Coronary artery (tissue), 2 donors: ENCODE results near the gene TRIM54.
"Not testable (repeated sequence)": the region's sequence is repeated elsewhere in the genome, so short reads cannot be mapped to it uniquely, and the experiment has no call there.

ENCODE experiments used
- DNase-seq: peaks from one replicate; pipeline ENCODE4 v3.0.0-alpha.2; 2017; ENCODE audit warnings: low spot score
- H3K27ac ChIP-seq, 2 donors: fragments of 200-600 bp; sonication (generic); one replicate each; pipeline ENCODE4 v1.5.1; 2016 to 2019
- H3K4me3 ChIP-seq: fragments of 200-600 bp; sonication (generic); 2 replicates; pipeline ENCODE4 v1.5.1; 2016; ENCODE audit warnings: mild to moderate bottlenecking, moderate library complexity
- CTCF ChIP-seq: fragments of 200-600 bp; sonication (generic); IDR thresholded peaks from one replicate; pipeline ENCODE4 v1.5.1; 2019; ENCODE audit warnings: antibody characterized with exemption

Gene TRIM54

GRCh38 chr2:27315122-27315521 is 32.9 kb downstream of the TRIM54 start:
- DNase-seq, result no peak
- Histone ChIP-seq H3K4me3 (no peak overlapping the region), H3K27ac (no peak overlapping the region)
- TF ChIP-seq CTCF, result no peak

- no peak for DNase-seq
- TF ChIP-seq CTCF, result no peak
- no peak overlapping the region for H3K4me3 ChIP-seq
- no peak overlapping the region for H3K27ac ChIP-seq
Measured at GRCh38 chr2:27316655-27317412, 34.6 kb downstream of the TRIM54 start.

GRCh38 chr2:27319839-27320238 is 37.6 kb downstream of the TRIM54 start:
- H3K27ac ChIP-seq, H3K4me3 ChIP-seq, DNase-seq: not testable (repeated sequence)

- no peak for DNase-seq
- no peak for TF ChIP-seq CTCF
- Histone ChIP-seq H3K27ac (no peak overlapping the region), H3K4me3 (no peak overlapping the region)
Measured at GRCh38 chr2:27320958-27321543, 38.8 kb downstream of the TRIM54 start.

DNA sequence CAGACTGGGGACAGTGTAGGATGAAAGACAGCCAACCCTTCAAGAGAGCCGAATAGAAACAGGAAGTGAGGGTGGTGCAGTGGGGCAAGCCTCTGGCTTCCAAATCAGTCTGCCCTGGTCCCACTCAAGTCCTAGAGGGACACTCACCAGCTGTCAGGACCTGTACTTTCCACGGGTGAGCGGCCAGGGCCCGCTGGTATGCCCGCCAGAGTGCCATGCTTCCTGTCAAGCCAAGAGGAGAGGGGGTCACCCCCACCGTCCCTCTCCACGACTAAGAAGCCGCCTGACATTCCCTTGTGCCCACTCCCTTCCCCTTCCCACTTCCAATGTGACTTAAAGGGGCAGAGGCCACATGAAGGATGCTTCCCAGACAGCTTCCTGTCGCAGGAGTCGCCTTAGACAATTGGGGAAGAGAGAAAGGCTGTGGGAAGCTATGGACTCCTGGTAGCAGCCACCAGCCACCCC is 40.1 kb downstream of the TRIM54 start:
- Histone ChIP-seq H3K4me3 (peak overlapping the region; percentile 90), H3K27ac (peak overlapping the region; percentile 91 to 95)
- no peak for TF ChIP-seq CTCF
- no peak for DNase-seq

DNA sequence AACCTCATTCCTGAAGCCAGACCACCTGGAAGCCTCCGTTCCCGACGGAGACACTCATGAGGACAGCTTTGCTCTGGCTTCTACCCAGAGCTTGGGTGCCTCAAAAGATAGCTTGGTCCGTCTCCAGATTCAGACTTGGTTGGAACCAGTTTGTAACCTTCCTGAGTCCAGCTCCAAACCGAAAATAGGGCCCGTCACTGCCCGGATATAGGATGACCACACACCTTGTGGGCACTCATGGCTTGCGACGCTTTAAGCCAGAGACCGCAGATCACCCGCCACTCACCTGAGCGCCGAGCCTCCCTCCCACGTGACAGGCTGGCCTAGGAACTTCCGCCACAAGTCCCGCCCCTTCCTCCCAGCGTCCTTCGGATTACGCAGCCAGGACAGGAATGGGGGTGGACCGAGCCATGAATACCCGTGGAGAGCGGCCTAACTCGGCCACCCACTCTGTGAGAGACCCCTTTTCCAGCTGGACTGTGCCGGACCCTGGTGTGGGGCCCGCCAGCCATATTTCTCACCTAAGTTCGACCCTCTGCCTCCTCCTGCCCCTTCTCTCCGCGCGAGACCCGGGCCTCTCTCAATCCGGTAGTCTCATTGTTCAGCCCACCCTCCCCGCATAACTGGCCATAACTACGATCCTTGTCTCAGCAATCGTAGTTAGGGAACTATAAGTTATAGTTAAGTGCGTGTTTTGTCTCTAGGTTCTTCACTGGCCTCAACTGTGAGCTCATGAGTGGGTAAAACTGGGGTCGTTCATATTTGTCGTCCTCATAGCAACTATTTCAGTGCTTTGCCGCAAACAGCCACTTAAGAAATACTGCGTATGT is 40.8 kb downstream of the TRIM54 start, which contains the start of gene MPV17:
Gene MPV17, minus strand, starts transcription at position 332 of the 830 bp plus-strand sequence. CDS start 580 bp downstream, outside the sequence.
- H3K4me3 ChIP-seq, result peak within 1 kb of the TSS; percentile 90
- peak within 1 kb of the TSS; percentile 91 to 95 for H3K27ac ChIP-seq
- no peak for TF ChIP-seq CTCF

DNA sequence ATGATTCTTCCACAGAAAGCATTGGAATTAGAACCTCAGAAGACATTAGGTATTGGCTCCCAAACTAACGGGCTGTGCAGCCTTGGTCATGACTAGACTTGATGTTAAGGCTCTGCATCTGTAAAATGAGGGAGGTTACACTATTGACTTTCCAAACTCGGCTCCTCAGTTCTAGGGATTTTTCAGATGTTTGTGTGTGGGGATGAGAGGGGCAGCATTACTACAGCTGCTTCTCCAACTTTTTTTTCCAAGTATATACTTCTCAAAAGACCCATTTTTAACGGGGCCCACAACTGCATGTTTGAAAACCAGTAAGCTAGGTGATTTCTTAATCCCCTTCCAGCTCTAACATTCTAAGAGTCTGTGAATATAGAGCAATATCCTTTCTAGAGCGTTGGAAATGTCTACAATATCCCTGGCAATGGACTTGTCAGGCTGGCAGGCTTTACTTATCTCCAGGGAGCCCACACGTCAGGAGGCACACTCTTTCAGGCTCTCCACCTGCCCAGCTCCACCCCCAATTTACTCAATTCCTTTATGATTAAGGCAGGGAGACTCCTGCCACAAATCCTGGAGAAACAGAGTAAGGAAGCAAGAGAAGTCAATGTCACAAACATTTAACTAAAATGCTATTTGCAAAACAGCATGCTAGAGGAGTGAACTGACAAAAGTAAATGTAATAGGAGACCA is 41.5 kb downstream of the TRIM54 start:
- peak overlapping the region; percentile 91 to 95 for H3K27ac ChIP-seq
- H3K4me3 ChIP-seq, result peak overlapping the region; percentile 90
- DNase-seq, result no peak
- no peak for TF ChIP-seq CTCF

More for the DNA sequence above, 40.8 kb downstream of the TRIM54 start, which contains the start of gene MPV17:
- peak; percentile 92 for DNase-seq
